ENCODE data around the gene NRL.

DNA sequence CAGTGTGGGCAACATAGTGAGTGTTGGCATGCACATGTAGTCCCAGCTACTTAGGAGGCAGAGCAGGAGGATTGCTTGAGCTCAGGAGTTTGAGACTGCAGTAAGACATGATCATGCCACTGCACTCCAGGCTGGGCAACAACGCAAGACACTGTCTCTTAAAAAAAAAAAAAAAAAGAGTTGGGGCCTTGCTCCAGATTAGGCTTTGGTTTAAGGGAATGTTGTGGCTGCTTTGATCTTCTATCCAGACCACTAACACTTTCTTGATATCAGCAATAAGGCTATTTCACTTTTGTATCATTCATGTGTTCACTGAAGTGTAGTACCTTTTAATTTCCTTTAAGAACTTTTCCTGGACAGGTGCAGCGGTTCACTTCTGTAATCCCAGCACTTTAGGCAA is 12.9 kb upstream of the NRL start:
- TF ChIP-seq, protein P1, sequence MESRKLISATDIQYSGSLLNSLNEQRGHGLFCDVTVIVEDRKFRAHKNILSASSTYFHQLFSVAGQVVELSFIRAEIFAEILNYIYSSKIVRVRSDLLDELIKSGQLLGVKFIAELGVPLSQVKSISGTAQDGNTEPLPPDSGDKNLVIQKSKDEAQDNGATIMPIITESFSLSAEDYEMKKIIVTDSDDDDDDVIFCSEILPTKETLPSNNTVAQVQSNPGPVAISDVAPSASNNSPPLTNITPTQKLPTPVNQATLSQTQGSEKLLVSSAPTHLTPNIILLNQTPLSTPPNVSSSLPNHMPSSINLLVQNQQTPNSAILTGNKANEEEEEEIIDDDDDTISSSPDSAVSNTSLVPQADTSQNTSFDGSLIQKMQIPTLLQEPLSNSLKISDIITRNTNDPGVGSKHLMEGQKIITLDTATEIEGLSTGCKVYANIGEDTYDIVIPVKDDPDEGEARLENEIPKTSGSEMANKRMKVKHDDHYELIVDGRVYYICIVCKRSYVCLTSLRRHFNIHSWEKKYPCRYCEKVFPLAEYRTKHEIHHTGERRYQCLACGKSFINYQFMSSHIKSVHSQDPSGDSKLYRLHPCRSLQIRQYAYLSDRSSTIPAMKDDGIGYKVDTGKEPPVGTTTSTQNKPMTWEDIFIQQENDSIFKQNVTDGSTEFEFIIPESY (IDR thresholded peaks at IDR 0.05), result no peak
- TF ChIP-seq, protein P2, sequence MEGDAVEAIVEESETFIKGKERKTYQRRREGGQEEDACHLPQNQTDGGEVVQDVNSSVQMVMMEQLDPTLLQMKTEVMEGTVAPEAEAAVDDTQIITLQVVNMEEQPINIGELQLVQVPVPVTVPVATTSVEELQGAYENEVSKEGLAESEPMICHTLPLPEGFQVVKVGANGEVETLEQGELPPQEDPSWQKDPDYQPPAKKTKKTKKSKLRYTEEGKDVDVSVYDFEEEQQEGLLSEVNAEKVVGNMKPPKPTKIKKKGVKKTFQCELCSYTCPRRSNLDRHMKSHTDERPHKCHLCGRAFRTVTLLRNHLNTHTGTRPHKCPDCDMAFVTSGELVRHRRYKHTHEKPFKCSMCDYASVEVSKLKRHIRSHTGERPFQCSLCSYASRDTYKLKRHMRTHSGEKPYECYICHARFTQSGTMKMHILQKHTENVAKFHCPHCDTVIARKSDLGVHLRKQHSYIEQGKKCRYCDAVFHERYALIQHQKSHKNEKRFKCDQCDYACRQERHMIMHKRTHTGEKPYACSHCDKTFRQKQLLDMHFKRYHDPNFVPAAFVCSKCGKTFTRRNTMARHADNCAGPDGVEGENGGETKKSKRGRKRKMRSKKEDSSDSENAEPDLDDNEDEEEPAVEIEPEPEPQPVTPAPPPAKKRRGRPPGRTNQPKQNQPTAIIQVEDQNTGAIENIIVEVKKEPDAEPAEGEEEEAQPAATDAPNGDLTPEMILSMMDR (IDR thresholded peaks at IDR 0.05; ENCODE audit: low read depth, low read length, missing input control), result no peak
- TF ChIP-seq JUND (IDR thresholded peaks at IDR 0.05) (no peak), MAX (IDR thresholded peaks at IDR 0.05) (no peak), TAF1 (conservative IDR thresholded peaks at IDR 0.05) (no peak)
